HEK293 (cell line): Measurements from ENCODE around the gene KLRD1.

ENCODE experiments used
- CTCF ChIA-PET: fragments of 350-600 bp; formaldehyde crosslinking; extraction: SDS; loops from one replicate; lab custom pipeline; 2021; ENCODE audit warnings: antibody characterized with exemption; lab: Yijun Ruan, JAX
- POLR2A ChIA-PET: fragments of 300-600 bp; formaldehyde crosslinking; extraction: SDS; loops from one replicate; lab custom pipeline; 2020; ENCODE audit warnings: antibody characterized with exemption, inconsistent platforms; lab: Yijun Ruan, JAX
- H3K27ac ChIP-seq: fragments of 200-500 bp; sonication (Bioruptor generic); 2 replicates; pipeline ENCODE4 v1.5.1; 2014; ENCODE audit warnings: low read depth, low read length, control low read depth, inconsistent platforms; ENCODE audit errors: extremely low read depth
- H3K36me3 ChIP-seq, 2 experiments: fragments of 200-500 bp in 1 of 2; sonication (Bioruptor generic) in 1 of 2; 1 replicate in 1 of 2; 2 replicates in 1 of 2; pipeline ENCODE4 v1.5.1; 2014 to 2017; ENCODE audit warnings: inconsistent platforms in 2 of 2, low read length in 2 of 2; ENCODE audit not compliant: control insufficient read depth in 2 of 2, insufficient read depth in 1 of 2
- H3K4me1 ChIP-seq: fragments of 200-500 bp; sonication (Bioruptor generic); 2 replicates; pipeline ENCODE4 v1.5.1; 2014; ENCODE audit warnings: mild to moderate bottlenecking, low read length, inconsistent platforms; ENCODE audit not compliant: control insufficient read depth, insufficient read depth
- H3K4me3 ChIP-seq: 2 replicates; pipeline ENCODE4 v1.5.1; 2011; ENCODE audit warnings: low read depth, mild to moderate bottlenecking, control low read depth, low read length, moderate library complexity
- H3K9me3 ChIP-seq: fragments of 200-500 bp; sonication (Bioruptor generic); 2 replicates; pipeline ENCODE4 v1.5.1; 2014; ENCODE audit warnings: low read depth, low read length, inconsistent platforms; ENCODE audit not compliant: control insufficient read depth, insufficient read depth
- GLI2 ChIP-seq: fragments of 450-650 bp; formaldehyde crosslinking; IDR thresholded peaks from 2 replicates; pipeline ENCODE4; 2017; ENCODE audit warnings: missing biosample characterization, missing genetic modification characterization, low read depth, borderline replicate concordance
- MZF1 ChIP-seq: fragments of 450-650 bp; formaldehyde crosslinking; IDR thresholded peaks from 2 replicates; pipeline ENCODE4 v1.5.1; 2017; ENCODE audit warnings: missing biosample characterization, missing genetic modification characterization, borderline replicate concordance
- SALL2 ChIP-seq: fragments of 450-650 bp; formaldehyde crosslinking; IDR thresholded peaks from 2 replicates; pipeline ENCODE4 v1.5.0; 2017; ENCODE audit warnings: missing biosample characterization, mild to moderate bottlenecking, missing genetic modification characterization, borderline replicate concordance
- TRIM28 ChIP-seq: IDR thresholded peaks from 2 replicates; pipeline ENCODE4 v1.6.1; 2011; ENCODE audit warnings: low read length, control low read depth, borderline replicate concordance
- WT1 ChIP-seq: fragments of 450-650 bp; formaldehyde crosslinking; IDR thresholded peaks from 2 replicates; pipeline ENCODE4 v1.5.1; 2016; ENCODE audit warnings: missing biosample characterization, missing genetic modification characterization
- ZBTB10 ChIP-seq: fragments of 450-650 bp; formaldehyde crosslinking; IDR thresholded peaks from 2 replicates; pipeline ENCODE4 v1.5.1; 2016; ENCODE audit warnings: missing biosample characterization, missing genetic modification characterization
- ZBTB20 ChIP-seq: fragments of 450-650 bp; formaldehyde crosslinking; IDR thresholded peaks from 2 replicates; pipeline ENCODE4 v1.5.1; 2016; ENCODE audit warnings: missing biosample characterization, missing genetic modification characterization
- ZBTB44 ChIP-seq: fragments of 450-650 bp; IDR thresholded peaks from 2 replicates; pipeline ENCODE4 v1.5.1; 2018; ENCODE audit warnings: missing biosample characterization, mild to moderate bottlenecking, missing genetic modification characterization
- ZNF214 ChIP-seq: fragments of 450-650 bp; formaldehyde crosslinking; IDR thresholded peaks from 2 replicates; pipeline ENCODE4 v1.5.1; 2017; ENCODE audit warnings: missing biosample characterization, mild to moderate bottlenecking, missing genetic modification characterization, borderline replicate concordance
- ZNF221 ChIP-seq: fragments of 450-650 bp; formaldehyde crosslinking; IDR thresholded peaks from 2 replicates; pipeline ENCODE4 v1.5.1; 2017; ENCODE audit warnings: missing biosample characterization, missing genetic modification characterization, borderline replicate concordance
- ZNF266 ChIP-seq: fragments of 450-650 bp; formaldehyde crosslinking; IDR thresholded peaks from 2 replicates; pipeline ENCODE4 v1.5.1; 2016; ENCODE audit warnings: missing biosample characterization, missing genetic modification characterization, low read depth
- ZNF341 ChIP-seq: fragments of 450-650 bp; formaldehyde crosslinking; IDR thresholded peaks from 2 replicates; pipeline ENCODE4; 2016; ENCODE audit warnings: low read depth, missing biosample characterization, missing genetic modification characterization
- ZNF354C ChIP-seq: fragments of 450-650 bp; formaldehyde crosslinking; IDR thresholded peaks from 2 replicates; pipeline ENCODE4 v1.5.1; 2016; ENCODE audit warnings: missing biosample characterization, missing genetic modification characterization, low read depth, borderline replicate concordance
- ZNF394 ChIP-seq: fragments of 450-650 bp; formaldehyde crosslinking; IDR thresholded peaks from 2 replicates; pipeline ENCODE4 v1.5.1; 2016; ENCODE audit warnings: missing biosample characterization, missing genetic modification characterization, mild to moderate bottlenecking, moderate library complexity, borderline replicate concordance
- ZNF426 ChIP-seq: fragments of 450-650 bp; formaldehyde crosslinking; IDR thresholded peaks from 2 replicates; pipeline ENCODE4 v1.5.1; 2017; ENCODE audit warnings: missing biosample characterization, missing genetic modification characterization, mild to moderate bottlenecking, inconsistent platforms, moderate library complexity
- ZNF473 ChIP-seq: fragments of 450-650 bp; formaldehyde crosslinking; IDR thresholded peaks from 2 replicates; pipeline ENCODE4 v1.5.1; 2017; ENCODE audit warnings: missing biosample characterization, missing genetic modification characterization
- ZNF501 ChIP-seq: fragments of 450-650 bp; formaldehyde crosslinking; IDR thresholded peaks from 2 replicates; pipeline ENCODE4 v1.5.1; 2016; ENCODE audit warnings: missing biosample characterization, missing genetic modification characterization
- ZNF544 ChIP-seq: fragments of 450-650 bp; formaldehyde crosslinking; IDR thresholded peaks from 2 replicates; pipeline ENCODE4 v1.5.0; 2017; ENCODE audit warnings: missing biosample characterization, missing genetic modification characterization
- ZNF560 ChIP-seq: fragments of 450-650 bp; formaldehyde crosslinking; IDR thresholded peaks from 2 replicates; pipeline ENCODE4 v1.5.1; 2017; ENCODE audit warnings: missing biosample characterization, missing genetic modification characterization, borderline replicate concordance
- ZNF658 ChIP-seq: fragments of 450-650 bp; formaldehyde crosslinking; IDR thresholded peaks from 2 replicates; pipeline ENCODE4; 2016; ENCODE audit warnings: missing biosample characterization, missing genetic modification characterization
- ZNF792 ChIP-seq: fragments of 450-650 bp; formaldehyde crosslinking; IDR thresholded peaks from 2 replicates; pipeline ENCODE4 v1.5.1; 2016; ENCODE audit warnings: missing biosample characterization, missing genetic modification characterization
- ZNF830 ChIP-seq: fragments of 450-650 bp; IDR thresholded peaks from 2 replicates; pipeline ENCODE4 v1.5.0; 2018; ENCODE audit warnings: missing biosample characterization, missing genetic modification characterization, low read depth, mild to moderate bottlenecking, moderate library complexity
- ZSCAN30 ChIP-seq: fragments of 450-650 bp; IDR thresholded peaks from 2 replicates; pipeline ENCODE4 v1.5.1; 2018; ENCODE audit warnings: missing biosample characterization, mild to moderate bottlenecking, missing genetic modification characterization, moderate library complexity
- ZSCAN4 ChIP-seq: fragments of 450-650 bp; formaldehyde crosslinking; IDR thresholded peaks from 2 replicates; pipeline ENCODE4 v1.5.1; 2017; ENCODE audit warnings: missing biosample characterization, missing genetic modification characterization
- TF ChIP-seq, protein P1 (sequence below): fragments of 450-650 bp; formaldehyde crosslinking; IDR thresholded peaks from 2 replicates; pipeline ENCODE4 v1.5.1; 2017; ENCODE audit warnings: missing biosample characterization, mild to moderate bottlenecking, missing genetic modification characterization, moderate library complexity
- TF ChIP-seq, protein P2 (sequence below): fragments of 450-650 bp; formaldehyde crosslinking; IDR thresholded peaks from 2 replicates; pipeline ENCODE4 v1.5.1; 2017; ENCODE audit warnings: missing biosample characterization, missing genetic modification characterization
- TF ChIP-seq, protein P3 (sequence below): fragments of 450-650 bp; formaldehyde crosslinking; IDR thresholded peaks from 2 replicates; pipeline ENCODE4 v1.5.1; 2017; ENCODE audit warnings: missing biosample characterization, missing genetic modification characterization

Gene KLRD1

GRCh38 chr12:10278104-10278503 lies 29.6 kb upstream of the KLRD1 start:
- H3K36me3 ChIP-seq: no peaks in the 10 kb centered on the region

GRCh38 chr12:10279937-10280336 lies 27.7 kb upstream of the KLRD1 start:
- H3K27ac ChIP-seq: no peak overlapping the region
- no peaks in the 10 kb centered on the region for H3K4me1 ChIP-seq
- no peaks in the 10 kb centered on the region for H3K36me3 ChIP-seq
- no peaks in the 10 kb centered on the region for H3K9me3 ChIP-seq
- POLR2A ChIA-PET: no interaction called here
- CTCF ChIA-PET: interaction anchor here (0.6 to 2.2 kb wide), 2 partner anchors 44 to 296 kb away, joined by 3 to 7 read pairs; no protein-coding TSS in a partner anchor
- H3K4me3 ChIP-seq: no peak overlapping the region
- TF ChIP-seq ZSCAN30 (no peak), ZNF501 (tag by site-specific recombination) (no peak), ZNF266 (tag by site-specific recombination) (no peak), ZNF341 (tag by site-specific recombination) (no peak), ZNF830 (tag by site-specific recombination) (no peak), ZBTB44 (tag by site-specific recombination) (no peak), ZNF354C (tag by site-specific recombination) (no peak), MZF1 (no peak), ZNF473 (tag by site-specific recombination) (no peak)
- TF ChIP-seq, protein P1, sequence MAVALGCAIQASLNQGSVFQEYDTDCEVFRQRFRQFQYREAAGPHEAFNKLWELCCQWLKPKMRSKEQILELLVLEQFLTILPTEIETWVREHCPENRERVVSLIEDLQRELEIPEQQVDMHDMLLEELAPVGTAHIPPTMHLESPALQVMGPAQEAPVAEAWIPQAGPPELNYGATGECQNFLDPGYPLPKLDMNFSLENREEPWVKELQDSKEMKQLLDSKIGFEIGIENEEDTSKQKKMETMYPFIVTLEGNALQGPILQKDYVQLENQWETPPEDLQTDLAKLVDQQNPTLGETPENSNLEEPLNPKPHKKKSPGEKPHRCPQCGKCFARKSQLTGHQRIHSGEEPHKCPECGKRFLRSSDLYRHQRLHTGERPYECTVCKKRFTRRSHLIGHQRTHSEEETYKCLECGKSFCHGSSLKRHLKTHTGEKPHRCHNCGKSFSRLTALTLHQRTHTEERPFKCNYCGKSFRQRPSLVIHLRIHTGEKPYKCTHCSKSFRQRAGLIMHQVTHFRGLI (tag by site-specific recombination): no peak
- TF ChIP-seq, protein P2, sequence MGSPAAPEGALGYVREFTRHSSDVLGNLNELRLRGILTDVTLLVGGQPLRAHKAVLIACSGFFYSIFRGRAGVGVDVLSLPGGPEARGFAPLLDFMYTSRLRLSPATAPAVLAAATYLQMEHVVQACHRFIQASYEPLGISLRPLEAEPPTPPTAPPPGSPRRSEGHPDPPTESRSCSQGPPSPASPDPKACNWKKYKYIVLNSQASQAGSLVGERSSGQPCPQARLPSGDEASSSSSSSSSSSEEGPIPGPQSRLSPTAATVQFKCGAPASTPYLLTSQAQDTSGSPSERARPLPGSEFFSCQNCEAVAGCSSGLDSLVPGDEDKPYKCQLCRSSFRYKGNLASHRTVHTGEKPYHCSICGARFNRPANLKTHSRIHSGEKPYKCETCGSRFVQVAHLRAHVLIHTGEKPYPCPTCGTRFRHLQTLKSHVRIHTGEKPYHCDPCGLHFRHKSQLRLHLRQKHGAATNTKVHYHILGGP: no peak
- TF ChIP-seq, protein P3, sequence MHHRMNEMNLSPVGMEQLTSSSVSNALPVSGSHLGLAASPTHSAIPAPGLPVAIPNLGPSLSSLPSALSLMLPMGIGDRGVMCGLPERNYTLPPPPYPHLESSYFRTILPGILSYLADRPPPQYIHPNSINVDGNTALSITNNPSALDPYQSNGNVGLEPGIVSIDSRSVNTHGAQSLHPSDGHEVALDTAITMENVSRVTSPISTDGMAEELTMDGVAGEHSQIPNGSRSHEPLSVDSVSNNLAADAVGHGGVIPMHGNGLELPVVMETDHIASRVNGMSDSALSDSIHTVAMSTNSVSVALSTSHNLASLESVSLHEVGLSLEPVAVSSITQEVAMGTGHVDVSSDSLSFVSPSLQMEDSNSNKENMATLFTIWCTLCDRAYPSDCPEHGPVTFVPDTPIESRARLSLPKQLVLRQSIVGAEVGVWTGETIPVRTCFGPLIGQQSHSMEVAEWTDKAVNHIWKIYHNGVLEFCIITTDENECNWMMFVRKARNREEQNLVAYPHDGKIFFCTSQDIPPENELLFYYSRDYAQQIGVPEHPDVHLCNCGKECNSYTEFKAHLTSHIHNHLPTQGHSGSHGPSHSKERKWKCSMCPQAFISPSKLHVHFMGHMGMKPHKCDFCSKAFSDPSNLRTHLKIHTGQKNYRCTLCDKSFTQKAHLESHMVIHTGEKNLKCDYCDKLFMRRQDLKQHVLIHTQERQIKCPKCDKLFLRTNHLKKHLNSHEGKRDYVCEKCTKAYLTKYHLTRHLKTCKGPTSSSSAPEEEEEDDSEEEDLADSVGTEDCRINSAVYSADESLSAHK (tag by site-specific recombination): no peak

More at GRCh38 chr12:10278104-10278503, 29.6 kb upstream of the KLRD1 start:
- H3K9me3 ChIP-seq: no peaks in the 10 kb centered on the region
- H3K4me1 ChIP-seq: no peaks in the 10 kb centered on the region
- CTCF ChIA-PET: interaction anchor here (2.2 kb wide), 1 partner anchor 42 kb away, joined by 7 read pairs; no protein-coding TSS in a partner anchor
- H3K27ac ChIP-seq: no peak overlapping the region
- POLR2A ChIA-PET: no interaction called here
- H3K4me3 ChIP-seq: no peak overlapping the region
- TF ChIP-seq ZSCAN4: no peak
- TF ChIP-seq ZNF394 (tag by site-specific recombination): no peak
- TF ChIP-seq GLI2 (tag by site-specific recombination): no peak
- no peak for TF ChIP-seq ZNF544
- no peak for TF ChIP-seq ZBTB10
- no peak for TF ChIP-seq ZNF792 (tag by site-specific recombination)
- TF ChIP-seq ZNF560: no peak
- no peak for TF ChIP-seq ZNF214
- TF ChIP-seq TRIM28: no peak
- no peak for TF ChIP-seq WT1 (tag by site-specific recombination)
- TF ChIP-seq ZBTB20: no peak
- no peak for TF ChIP-seq SALL2 (tag by site-specific recombination)
- no peak for TF ChIP-seq ZNF426 (tag by site-specific recombination)
- TF ChIP-seq ZNF658 (tag by site-specific recombination): no peak
- no peak for TF ChIP-seq ZNF221 (tag by site-specific recombination)
- no peak for TF ChIP-seq ZNF473 (tag by site-specific recombination)
- TF ChIP-seq, all 188 proteins: peak for 0
